SK-N-SH (cell line): ENCODE measurements around the gene HDLBP. TPM values are rescaled to one million over a fixed set of nuclear protein-coding genes. Genes with fewer than 3 reads are reported as not detected.

Experiments used
- CTCF ChIA-PET: fragments of 300-600, 350-600 bp; formaldehyde crosslinking; extraction: SDS; loops from one replicate; lab custom pipeline; 2021; lab: Yijun Ruan, JAX
- POLR2A ChIA-PET: fragments of 350-600 bp; sonication (Branson Sonifier 250); formaldehyde crosslinking; extraction: SDS; loops from one replicate; lab custom pipeline; 2020; ENCODE audit warnings: antibody characterized with exemption, inconsistent platforms; lab: Yijun Ruan, JAX
- DNase-seq: peaks from one replicate; pipeline ENCODE4 v3.0.0; 2012
- H2AFZ ChIP-seq: fragments of 200-600 bp; sonication (generic); 2 replicates; pipeline ENCODE4 v1.8.1; 2016; ENCODE audit warnings: antibody characterized with exemption, mild to moderate bottlenecking, low read depth
- H3F3A ChIP-seq: fragments of 200-600 bp; sonication (generic); replicated peaks from 2 replicates; pipeline ENCODE3; 2016; ENCODE audit warnings: antibody characterized with exemption, mild to moderate bottlenecking; ENCODE audit not compliant: insufficient read depth
- H3K27ac ChIP-seq, 2 experiments: fragments of 200-500 bp in 1 of 2; fragments of 200-600 bp in 1 of 2; sonication (Bioruptor generic) in 1 of 2; sonication (generic), shearing (Covaris generic) in 1 of 2; 2 replicates each; pipeline versions ENCODE4 v1.5.1 to v1.6.1; 2014 to 2016; ENCODE audit warnings: low read depth in 2 of 2, inconsistent platforms in 1 of 2, low read length in 1 of 2, mild to moderate bottlenecking in 1 of 2, mixed read lengths in 1 of 2
- H3K27me3 ChIP-seq: fragments of 200-600 bp; sonication (generic), shearing (Covaris generic); 2 replicates; pipeline ENCODE4 v1.6.1; 2016; ENCODE audit warnings: mixed run types; ENCODE audit not compliant: insufficient read depth
- H3K36me3 ChIP-seq, 2 experiments: fragments of 200-500 bp in 1 of 2; fragments of 200-600 bp in 1 of 2; sonication (Bioruptor generic) in 1 of 2; sonication (generic) in 1 of 2; replicated peaks in 1 of 2; 2 replicates each; pipeline versions ENCODE3 to v1.5.1; 2014 to 2016; ENCODE audit warnings: low read length in 1 of 2, mild to moderate bottlenecking in 1 of 2; ENCODE audit not compliant: insufficient read depth in 2 of 2, control insufficient read depth in 1 of 2
- H3K4me1 ChIP-seq, 2 experiments: fragments of 200-500 bp in 1 of 2; fragments of 200-600 bp in 1 of 2; sonication (Bioruptor generic) in 1 of 2; sonication (generic), shearing (Covaris generic) in 1 of 2; 2 replicates each; pipeline versions ENCODE4 v1.5.1 to v1.6.1; 2014 to 2016; ENCODE audit warnings: low read depth in 1 of 2, low read length in 1 of 2, mixed run types in 1 of 2; ENCODE audit not compliant: insufficient read depth in 2 of 2, control insufficient read depth in 1 of 2
- H3K4me2 ChIP-seq: fragments of 200-600 bp; sonication (generic), shearing (Covaris generic); 2 replicates; pipeline ENCODE4 v1.6.1; 2017; ENCODE audit warnings: mixed run types
- H3K4me3 ChIP-seq, 2 experiments: fragments of 200-500 bp in 1 of 2; fragments of 200-600 bp in 1 of 2; sonication (Bioruptor generic) in 1 of 2; sonication (generic), shearing (Covaris generic) in 1 of 2; 2 replicates each; pipeline versions ENCODE4 v1.5.1 to v1.8.1; 2014 to 2016; ENCODE audit warnings: low read depth in 2 of 2, inconsistent platforms in 1 of 2, low read length in 1 of 2, mild to moderate bottlenecking in 1 of 2, mixed read lengths in 1 of 2, moderate library complexity in 1 of 2
- H3K79me2 ChIP-seq: fragments of 200-600 bp; sonication (generic); 2 replicates; pipeline ENCODE4 v1.8.1; 2017; ENCODE audit warnings: mild to moderate bottlenecking; ENCODE audit not compliant: insufficient read depth
- H3K9ac ChIP-seq: fragments of 200-600 bp; sonication (generic); 2 replicates; pipeline ENCODE4 v1.6.1; 2017; ENCODE audit warnings: mixed run types
- H3K9me2 ChIP-seq: fragments of 200-600 bp; sonication (generic); 2 replicates; pipeline ENCODE4 v1.6.1; 2017; ENCODE audit warnings: mixed run types
- H3K9me3 ChIP-seq: fragments of 200-600 bp; sonication (generic); 2 replicates; pipeline ENCODE4 v1.6.1; 2017; ENCODE audit warnings: mixed run types, mild to moderate bottlenecking, moderate library complexity
- H4K20me1 ChIP-seq: fragments of 200-600 bp; sonication (generic); 2 replicates; pipeline ENCODE4 v1.6.1; 2017; ENCODE audit warnings: mild to moderate bottlenecking, mixed run types; ENCODE audit not compliant: insufficient read depth
- ELF1 ChIP-seq: IDR thresholded peaks from 2 replicates; pipeline ENCODE4 v1.4.0; 2012
- FOSL2 ChIP-seq: IDR thresholded peaks from 2 replicates; pipeline ENCODE4 v1.4.0; 2012; ENCODE audit warnings: low read depth, mild to moderate bottlenecking, moderate library complexity, borderline replicate concordance
- GABPA ChIP-seq: IDR thresholded peaks from 2 replicates; pipeline ENCODE4 v1.4.0; 2012; ENCODE audit warnings: low read depth, mild to moderate bottlenecking
- GATA2 ChIP-seq: sonication (generic); formaldehyde crosslinking; IDR thresholded peaks from 2 replicates; pipeline ENCODE4 v1.5.0; 2020; ENCODE audit warnings: mild to moderate bottlenecking, missing genetic modification reagents
- JUND ChIP-seq: IDR thresholded peaks from 2 replicates; pipeline ENCODE4 v1.4.0; 2012
- NFIC ChIP-seq: IDR thresholded peaks from 2 replicates; pipeline ENCODE4 v1.4.0; 2012; ENCODE audit warnings: borderline replicate concordance
- YY1 ChIP-seq: IDR thresholded peaks from 2 replicates; pipeline ENCODE4 v1.4.0; 2012; ENCODE audit warnings: low read depth, mild to moderate bottlenecking
- WGBS: methylation state at CpG from one replicate; pipeline ENCODE4 v1.1.6; 2017; ENCODE audit warnings: low lambda C conversion rate; 5-methylcytosine and 5-hydroxymethylcytosine counted together
- polyA plus RNA-seq, 3 experiments: library from polyadenylated mRNA; depleted of rRNA; stranded (reverse); fragments of >200 nt; gene quantifications; 2 replicates each; pipeline ENCODE4 v1.2.3, GENCODE V29; 2012
- TF ChIP-seq, protein P1 (sequence below): fragments of 200-600 bp; sonication (generic); IDR thresholded peaks from 2 replicates; pipeline ENCODE4 v1.6.1; 2017; ENCODE audit warnings: antibody characterized with exemption, mild to moderate bottlenecking, moderate library complexity
- TF ChIP-seq, protein P2 (sequence below): IDR thresholded peaks from 2 replicates; pipeline ENCODE4 v1.4.0; 2012; ENCODE audit warnings: low read depth, borderline replicate concordance

The HDLBP gene
- polyA plus RNA-seq, 1 of the 3 experiments (the other 2 are of a cell fraction) = 263 TPM

GRCh38 chr2:241228860-241229516 is 86.5 kb downstream of the HDLBP start:
- H3K27ac ChIP-seq = no peak overlapping the region
- H3K36me3 ChIP-seq = peaks cover 24 to 69% of the 10 kb centered on the region in 2 experiments
- H4K20me1 ChIP-seq = peaks cover 55% of the 10 kb centered on the region
- POLR2A ChIA-PET = no interaction called here
- H3F3A ChIP-seq = peaks cover 23% of the 10 kb centered on the region
- no peak overlapping the region for H3K4me3 ChIP-seq
- TF ChIP-seq GATA2 (CRISPR knock-in tag) (no peak), FOSL2 (no peak), GABPA (no peak)
- no peak overlapping the region for H2AFZ ChIP-seq
- H3K9ac ChIP-seq = no peak overlapping the region
- peaks cover 12% of the 10 kb centered on the region for H3K79me2 ChIP-seq
- H3K4me2 ChIP-seq = no peak overlapping the region
- no peak for DNase-seq
- H3K9me2 ChIP-seq = no peaks in the 10 kb centered on the region
- H3K27me3 ChIP-seq = no peaks in the 10 kb centered on the region
- H3K4me1 ChIP-seq = peaks cover 5 to 16% of the 10 kb centered on the region in 2 experiments; a peak in 1 of 4 replicates
- WGBS = 84% methylated on average over 18 of the region's 20 CpGs
- CTCF ChIA-PET = interaction anchor here (1.0 to 1.2 kb wide), 3 partner anchors 150 to 378 kb away, joined by 3 to 5 read pairs (median 3); no protein-coding TSS in a partner anchor
- H3K9me3 ChIP-seq = no peaks in the 10 kb centered on the region

GRCh38 chr2:241228081-241228859 is 87.2 kb downstream of the HDLBP start:
- DNase-seq = no peak
- Histone ChIP-seq H2AFZ (no peak overlapping the region), H3F3A (peaks cover 23% of the 10 kb centered on the region), H3K9me2 (no peaks in the 10 kb centered on the region), H3K27ac (no peak overlapping the region), H3K4me2 (no peak overlapping the region), H3K9me3 (no peaks in the 10 kb centered on the region), H3K79me2 (peaks cover 7% of the 10 kb centered on the region), H3K4me1 (peaks cover 9 to 24% of the 10 kb centered on the region in 2 experiments; a peak in 1 of 4 replicates), H3K9ac (no peak overlapping the region), H4K20me1 (peaks cover 47% of the 10 kb centered on the region), H3K4me3 (no peak overlapping the region), H3K36me3 (peaks cover 24 to 62% of the 10 kb centered on the region in 2 experiments), H3K27me3 (no peaks in the 10 kb centered on the region)
- WGBS = 92% methylated on average over 11 of the region's 26 CpGs
- TF ChIP-seq YY1 = no peak
- no peak for TF ChIP-seq NFIC
- no peak for TF ChIP-seq GATA2 (CRISPR knock-in tag)
- TF ChIP-seq JUND = no peak
- TF ChIP-seq, protein P1, sequence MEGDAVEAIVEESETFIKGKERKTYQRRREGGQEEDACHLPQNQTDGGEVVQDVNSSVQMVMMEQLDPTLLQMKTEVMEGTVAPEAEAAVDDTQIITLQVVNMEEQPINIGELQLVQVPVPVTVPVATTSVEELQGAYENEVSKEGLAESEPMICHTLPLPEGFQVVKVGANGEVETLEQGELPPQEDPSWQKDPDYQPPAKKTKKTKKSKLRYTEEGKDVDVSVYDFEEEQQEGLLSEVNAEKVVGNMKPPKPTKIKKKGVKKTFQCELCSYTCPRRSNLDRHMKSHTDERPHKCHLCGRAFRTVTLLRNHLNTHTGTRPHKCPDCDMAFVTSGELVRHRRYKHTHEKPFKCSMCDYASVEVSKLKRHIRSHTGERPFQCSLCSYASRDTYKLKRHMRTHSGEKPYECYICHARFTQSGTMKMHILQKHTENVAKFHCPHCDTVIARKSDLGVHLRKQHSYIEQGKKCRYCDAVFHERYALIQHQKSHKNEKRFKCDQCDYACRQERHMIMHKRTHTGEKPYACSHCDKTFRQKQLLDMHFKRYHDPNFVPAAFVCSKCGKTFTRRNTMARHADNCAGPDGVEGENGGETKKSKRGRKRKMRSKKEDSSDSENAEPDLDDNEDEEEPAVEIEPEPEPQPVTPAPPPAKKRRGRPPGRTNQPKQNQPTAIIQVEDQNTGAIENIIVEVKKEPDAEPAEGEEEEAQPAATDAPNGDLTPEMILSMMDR = no peak
- TF ChIP-seq ELF1 = no peak
- TF ChIP-seq, protein P2, sequence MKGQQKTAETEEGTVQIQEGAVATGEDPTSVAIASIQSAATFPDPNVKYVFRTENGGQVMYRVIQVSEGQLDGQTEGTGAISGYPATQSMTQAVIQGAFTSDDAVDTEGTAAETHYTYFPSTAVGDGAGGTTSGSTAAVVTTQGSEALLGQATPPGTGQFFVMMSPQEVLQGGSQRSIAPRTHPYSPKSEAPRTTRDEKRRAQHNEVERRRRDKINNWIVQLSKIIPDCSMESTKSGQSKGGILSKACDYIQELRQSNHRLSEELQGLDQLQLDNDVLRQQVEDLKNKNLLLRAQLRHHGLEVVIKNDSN = no peak
- POLR2A ChIA-PET = no interaction called here
- CTCF ChIA-PET = interaction anchor here (1.1 to 1.3 kb wide), 3 partner anchors 87 to 314 kb away, joined by 3 read pairs; no protein-coding TSS in a partner anchor
